ENCODE results near the gene SGPP2. TPM values are rescaled to one million over a fixed set of nuclear protein-coding genes. Genes with fewer than 3 reads are reported as not detected.

Gene SGPP2
- total RNA-seq, 2 experiments from 2014 or later = 1.7 TPM

- Mint-ChIP-seq H3K27ac (no peak overlapping the region), H3K4me3 (no peak overlapping the region), H3K4me1 (ENCODE audit: low read depth) (no peaks in the 10 kb centered on the region), H3K27me3 (no peaks in the 10 kb centered on the region), H3K36me3 (ENCODE audit: low read depth) (peaks cover 3% of the 10 kb centered on the region), H3K9me3 (no peaks in the 10 kb centered on the region)
- Histone ChIP-seq H3K27ac (ENCODE audit: low read depth in 1 of 2, low read length in 2 of 2) (no peak overlapping the region), H3K9me3 (ENCODE audit: control insufficient read depth in 1 of 2, insufficient read depth in 1 of 2, low read length in 2 of 2) (no peaks in the 10 kb centered on the region), H3K4me1 (ENCODE audit: insufficient read depth, low read length) (no peaks in the 10 kb centered on the region), H3K27me3 (ENCODE audit: control insufficient read depth in 1 of 2, insufficient read depth in 2 of 2, low read length in 2 of 2) (no peaks in the 10 kb centered on the region), H3K4me3 (ENCODE audit: low read length) (no peak overlapping the region), H3K36me3 (ENCODE audit: insufficient read depth, low read length) (no peaks in the 10 kb centered on the region)
- intact Hi-C loops (cut with DNase I, micrococcal nuclease) = loop anchor here in 1 of 2 experiments (2.0 to 5.0 kb wide), 2 partner anchors 242 to 504 kb away; no protein-coding TSS in a partner anchor
- DNase-seq (no peak), ATAC-seq (ENCODE audit: poor library complexity) (no peak)
- TF ChIP-seq CTCF (IDR thresholded peaks at IDR 0.05) = no peak
- CTCF ChIA-PET = interaction anchor here (2.1 kb wide), 1 partner anchor 243 kb away, joined by 8 read pairs; no protein-coding TSS in a partner anchor
- POLR2A ChIA-PET = no interaction called here
Observed at GRCh38 chr2:222561151-222561550, 136.8 kb downstream of the SGPP2 start.

DNA sequence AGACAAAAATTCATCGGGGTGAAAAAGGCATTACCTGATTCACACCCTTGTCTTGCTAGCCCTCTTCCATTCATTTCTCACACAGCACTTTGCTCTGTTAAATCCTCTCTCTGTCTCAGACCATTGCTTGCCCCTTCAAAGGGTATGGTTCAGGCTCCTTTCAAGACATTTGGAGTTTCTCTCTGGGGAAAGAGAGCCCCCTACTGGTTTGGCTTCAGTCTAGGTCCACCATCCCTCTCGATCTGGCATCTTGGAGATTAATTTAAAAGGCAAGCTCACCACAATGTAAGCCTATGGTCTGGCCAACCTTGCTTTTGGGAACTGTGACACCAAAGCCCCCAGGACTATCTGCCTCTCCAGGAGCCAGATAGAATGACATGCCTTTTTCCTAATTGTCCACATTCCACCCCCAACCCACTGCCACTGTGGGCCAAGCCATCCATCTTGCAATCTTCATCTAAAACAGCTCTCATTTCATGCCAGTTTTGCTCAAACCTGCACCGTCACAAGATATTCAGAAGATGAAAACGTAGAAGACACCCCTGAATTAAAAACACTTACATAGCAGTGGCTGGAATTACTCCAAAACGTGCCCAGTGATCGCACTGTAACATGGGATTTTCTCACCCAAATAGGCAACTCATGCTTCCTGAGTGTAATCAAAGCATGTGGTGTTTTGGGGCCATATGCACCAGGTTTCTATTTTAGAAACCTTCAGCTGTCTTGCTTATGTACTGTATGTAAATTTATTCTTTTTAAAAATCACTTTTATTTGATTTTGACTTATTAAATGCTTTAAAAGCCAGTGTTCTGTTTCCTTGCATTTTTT, 137.7 kb downstream of the SGPP2 start:
- peak in 6 of 14 experiments; percentile 4 to 64 (median 43) for DNase-seq
- no peaks in the 10 kb centered on the region for H3K9me3 ChIP-seq (ENCODE audit: control insufficient read depth in 1 of 2, insufficient read depth in 1 of 2, low read length in 2 of 2)
- no peak for ATAC-seq (ENCODE audit: poor library complexity)
- peaks cover 12% of the 10 kb centered on the region for H3K36me3 Mint-ChIP-seq (ENCODE audit: low read depth)
- no peak overlapping the region for H3K27ac Mint-ChIP-seq
- POLR2A ChIA-PET = no interaction called here
- no peaks in the 10 kb centered on the region for H3K4me1 ChIP-seq (ENCODE audit: insufficient read depth, low read length)
- CTCF ChIA-PET = interaction anchor here (2.1 kb wide), 1 partner anchor 244 kb away, joined by 8 read pairs; no protein-coding TSS in a partner anchor
- no peak overlapping the region for H3K4me3 ChIP-seq (ENCODE audit: low read length)
- no peaks in the 10 kb centered on the region for H3K9me3 Mint-ChIP-seq
- no peak overlapping the region for H3K4me3 Mint-ChIP-seq
- no peaks in the 10 kb centered on the region for H3K36me3 ChIP-seq (ENCODE audit: insufficient read depth, low read length)
- H3K27me3 Mint-ChIP-seq = no peaks in the 10 kb centered on the region
- H3K27me3 ChIP-seq (ENCODE audit: control insufficient read depth in 1 of 2, insufficient read depth in 2 of 2, low read length in 2 of 2) = no peaks in the 10 kb centered on the region
- H3K27ac ChIP-seq (ENCODE audit: low read depth in 1 of 2, low read length in 2 of 2) = no peak overlapping the region
- TF ChIP-seq CTCF (IDR thresholded peaks at IDR 0.05) = peak; percentile 24
- H3K4me1 Mint-ChIP-seq (ENCODE audit: low read depth) = no peaks in the 10 kb centered on the region
- intact Hi-C loops (cut with DNase I, micrococcal nuclease) = loop anchor here (2.0 to 5.0 kb wide), 3 partner anchors 243 to 505 kb away; no protein-coding TSS in a partner anchor

DNA sequence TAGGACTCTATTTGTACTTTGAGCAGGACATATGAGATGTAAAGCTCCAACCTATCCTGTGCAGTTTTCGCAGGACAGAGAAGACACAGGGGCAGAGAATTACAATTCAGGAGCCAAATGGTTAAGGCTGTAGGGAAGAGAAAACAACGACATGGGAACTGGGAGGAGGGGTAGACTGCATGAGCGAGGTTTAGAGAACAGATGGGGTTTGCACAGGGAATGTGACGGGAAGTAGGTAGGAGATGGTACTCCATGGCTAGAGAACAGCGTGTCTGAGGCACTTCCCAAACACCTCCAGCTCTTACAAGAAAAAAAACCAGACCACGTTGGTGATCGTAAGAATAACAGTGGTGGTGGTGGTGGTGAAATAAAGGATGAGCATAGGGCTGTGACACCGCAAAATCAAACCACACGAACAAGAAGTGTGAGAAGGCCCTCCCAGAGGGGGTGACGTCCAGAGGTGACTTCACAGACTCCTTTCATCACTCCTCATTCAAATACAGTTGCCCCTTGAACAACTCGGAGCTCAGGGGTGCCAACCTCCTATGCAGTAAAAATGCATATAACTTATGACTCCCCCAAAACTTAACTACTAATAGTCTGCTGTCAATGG, 138.9 kb downstream of the SGPP2 start:
- no peaks in the 10 kb centered on the region for H3K4me1 ChIP-seq (ENCODE audit: insufficient read depth, low read length)
- H3K27ac ChIP-seq (ENCODE audit: low read depth in 1 of 2, low read length in 2 of 2) = no peak overlapping the region
- intact Hi-C loops (cut with DNase I, micrococcal nuclease) = loop anchor here (2.0 to 5.0 kb wide), 3 partner anchors 244 to 506 kb away; no protein-coding TSS in a partner anchor
- DNase-seq (peak in 1 of 14 experiments; percentile 4), ATAC-seq (ENCODE audit: poor library complexity) (no peak)
- ChIA-PET CTCF (no interaction called here), POLR2A (no interaction called here)
- TF ChIP-seq CTCF (IDR thresholded peaks at IDR 0.05) = no peak
- H3K4me3 ChIP-seq (ENCODE audit: low read length) = no peak overlapping the region
- no peaks in the 10 kb centered on the region for H3K4me1 Mint-ChIP-seq (ENCODE audit: low read depth)
- peaks cover 23% of the 10 kb centered on the region for H3K36me3 Mint-ChIP-seq (ENCODE audit: low read depth)
- no peaks in the 10 kb centered on the region for H3K9me3 Mint-ChIP-seq
- H3K4me3 Mint-ChIP-seq = no peak overlapping the region
- H3K27ac Mint-ChIP-seq = no peak overlapping the region
- H3K9me3 ChIP-seq (ENCODE audit: control insufficient read depth in 1 of 2, insufficient read depth in 1 of 2, low read length in 2 of 2) = no peaks in the 10 kb centered on the region
- no peaks in the 10 kb centered on the region for H3K27me3 Mint-ChIP-seq
- H3K27me3 ChIP-seq (ENCODE audit: control insufficient read depth in 1 of 2, insufficient read depth in 2 of 2, low read length in 2 of 2) = no peaks in the 10 kb centered on the region
- no peaks in the 10 kb centered on the region for H3K36me3 ChIP-seq (ENCODE audit: insufficient read depth, low read length)
